ENCODE data around the gene KCNAB2.

KCNAB2 gene

DNA sequence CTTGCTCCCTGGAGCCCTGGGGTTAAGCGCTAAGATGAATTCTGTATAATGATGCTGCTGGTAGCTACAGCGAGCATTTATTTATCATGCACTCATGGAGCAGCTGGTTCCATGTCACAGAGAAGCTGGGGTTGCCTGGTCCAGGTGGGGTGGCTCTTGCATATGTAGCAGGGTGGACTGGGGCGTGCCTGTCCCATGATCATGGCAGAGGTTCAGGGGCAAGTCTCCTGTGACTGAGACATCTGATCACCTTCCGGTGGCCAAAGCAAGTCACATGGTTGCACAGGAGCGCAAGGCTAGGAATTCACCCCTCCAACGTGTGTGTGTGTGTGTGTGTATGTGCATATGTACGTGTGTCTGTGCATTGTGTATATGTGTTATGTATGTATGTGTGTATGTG is 15.6 kb upstream of the KCNAB2 start:
- Histone ChIP-seq H3K27me3 (ENCODE audit: control insufficient read depth, low read length) (peaks cover 29% of the 10 kb centered on the region), H3K9me3 (ENCODE audit: control insufficient read depth, insufficient read depth, low read length) (no peaks in the 10 kb centered on the region), H3K36me3 (ENCODE audit: control insufficient read depth, low read length) (no peaks in the 10 kb centered on the region), H3K4me2 (ENCODE audit: low read length) (no peak overlapping the region), H3K79me2 (ENCODE audit: control insufficient read depth, low read length) (no peaks in the 10 kb centered on the region), H3K4me3 (ENCODE audit: low read length) (no peak overlapping the region), H3K9me2 (replicated peaks; ENCODE audit: control insufficient read depth, low read length) (no peaks in the 10 kb centered on the region), H4K20me1 (ENCODE audit: control insufficient read depth, insufficient read depth, low read depth, low read length) (peaks cover 9% of the 10 kb centered on the region), H3K4me1 (ENCODE audit: control insufficient read depth, low read length) (peaks cover 38% of the 10 kb centered on the region), H3F3A (ENCODE audit: control insufficient read depth, insufficient read depth) (no peaks in the 10 kb centered on the region), H3K27ac (ENCODE audit: low read depth, low read length) (no peak overlapping the region)
- TF ChIP-seq, protein P1, sequence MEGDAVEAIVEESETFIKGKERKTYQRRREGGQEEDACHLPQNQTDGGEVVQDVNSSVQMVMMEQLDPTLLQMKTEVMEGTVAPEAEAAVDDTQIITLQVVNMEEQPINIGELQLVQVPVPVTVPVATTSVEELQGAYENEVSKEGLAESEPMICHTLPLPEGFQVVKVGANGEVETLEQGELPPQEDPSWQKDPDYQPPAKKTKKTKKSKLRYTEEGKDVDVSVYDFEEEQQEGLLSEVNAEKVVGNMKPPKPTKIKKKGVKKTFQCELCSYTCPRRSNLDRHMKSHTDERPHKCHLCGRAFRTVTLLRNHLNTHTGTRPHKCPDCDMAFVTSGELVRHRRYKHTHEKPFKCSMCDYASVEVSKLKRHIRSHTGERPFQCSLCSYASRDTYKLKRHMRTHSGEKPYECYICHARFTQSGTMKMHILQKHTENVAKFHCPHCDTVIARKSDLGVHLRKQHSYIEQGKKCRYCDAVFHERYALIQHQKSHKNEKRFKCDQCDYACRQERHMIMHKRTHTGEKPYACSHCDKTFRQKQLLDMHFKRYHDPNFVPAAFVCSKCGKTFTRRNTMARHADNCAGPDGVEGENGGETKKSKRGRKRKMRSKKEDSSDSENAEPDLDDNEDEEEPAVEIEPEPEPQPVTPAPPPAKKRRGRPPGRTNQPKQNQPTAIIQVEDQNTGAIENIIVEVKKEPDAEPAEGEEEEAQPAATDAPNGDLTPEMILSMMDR (IDR thresholded peaks at IDR 0.05; ENCODE audit: low read depth, low read length, poor library complexity, severe bottlenecking) = no peak
- no peak for TF ChIP-seq EZH2phosphoT487 (IDR thresholded peaks at IDR 0.05; ENCODE audit: borderline replicate concordance, low read length)

DNA sequence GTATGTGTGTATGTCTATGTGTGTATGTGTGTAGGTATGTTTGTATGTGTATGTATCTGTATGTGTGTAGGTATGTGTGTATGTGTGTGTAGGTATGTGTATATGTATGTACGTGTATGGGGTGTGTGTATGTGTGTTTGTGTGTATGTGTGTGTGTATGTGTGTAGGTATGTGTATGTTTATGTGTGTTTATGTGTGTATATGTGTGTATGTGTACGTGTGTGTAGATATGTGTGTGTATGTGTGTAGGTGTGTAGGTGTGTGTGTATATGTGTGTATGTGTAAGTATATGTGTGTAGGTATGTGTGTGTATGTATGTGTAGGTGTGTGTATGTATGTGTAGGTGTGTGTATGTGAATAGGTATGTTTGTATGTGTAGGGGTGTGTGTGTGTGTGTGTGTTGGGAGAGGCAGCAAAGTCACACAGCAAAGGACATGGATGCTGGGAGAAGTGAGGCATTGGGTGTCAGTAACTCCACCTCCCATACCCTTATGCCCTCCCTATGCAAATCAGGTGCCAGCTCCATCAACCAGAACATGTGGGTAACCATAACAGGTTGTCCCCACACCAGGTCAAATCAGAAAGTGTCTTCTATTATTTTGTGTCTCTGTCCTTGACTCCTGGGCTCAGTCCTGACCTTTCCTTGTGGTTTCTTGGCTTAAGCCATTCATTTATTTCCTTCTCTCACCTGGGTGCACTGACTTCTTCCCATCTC is 15.0 kb upstream of the KCNAB2 start:
- Histone ChIP-seq H3K9me3 (ENCODE audit: control insufficient read depth, insufficient read depth, low read length) (no peaks in the 10 kb centered on the region), H3K27ac (ENCODE audit: low read depth, low read length) (no peak overlapping the region), H4K20me1 (ENCODE audit: control insufficient read depth, insufficient read depth, low read depth, low read length) (peaks cover 9% of the 10 kb centered on the region), H3F3A (ENCODE audit: control insufficient read depth, insufficient read depth) (no peaks in the 10 kb centered on the region), H3K79me2 (ENCODE audit: control insufficient read depth, low read length) (no peaks in the 10 kb centered on the region), H3K4me3 (ENCODE audit: low read length) (no peak overlapping the region), H3K27me3 (ENCODE audit: control insufficient read depth, low read length) (peaks cover 23% of the 10 kb centered on the region), H3K9me2 (replicated peaks; ENCODE audit: control insufficient read depth, low read length) (no peaks in the 10 kb centered on the region), H3K36me3 (ENCODE audit: control insufficient read depth, low read length) (no peaks in the 10 kb centered on the region), H3K4me1 (ENCODE audit: control insufficient read depth, low read length) (peaks cover 33% of the 10 kb centered on the region), H3K4me2 (ENCODE audit: low read length) (no peak overlapping the region)
- TF ChIP-seq, protein P1 (IDR thresholded peaks at IDR 0.05; ENCODE audit: low read depth, low read length, poor library complexity, severe bottlenecking) = no peak
- no peak for TF ChIP-seq EZH2phosphoT487 (IDR thresholded peaks at IDR 0.05; ENCODE audit: borderline replicate concordance, low read length)

DNA sequence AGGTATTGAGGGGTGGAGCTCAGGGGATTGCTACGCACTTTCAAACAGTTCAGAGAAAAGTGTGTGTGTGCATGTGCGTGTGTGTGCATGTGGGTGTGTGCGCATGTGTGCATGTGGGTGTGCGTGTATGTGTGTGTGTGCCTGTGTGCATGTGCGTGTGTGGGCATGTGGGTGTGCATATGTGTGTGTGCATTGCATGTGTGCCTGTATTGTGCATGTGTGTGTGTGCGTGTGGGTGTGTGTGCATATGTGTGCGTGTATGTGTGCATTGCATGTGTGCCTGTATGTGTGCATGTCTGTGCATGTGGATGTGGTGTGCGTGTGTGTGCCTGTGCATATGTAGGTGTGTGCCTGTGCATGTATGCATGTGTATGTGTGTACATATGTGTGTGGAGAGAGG is 12.6 kb upstream of the KCNAB2 start:
- peaks cover 19% of the 10 kb centered on the region for H3K4me1 ChIP-seq (ENCODE audit: control insufficient read depth, low read length)
- no peak overlapping the region for H3K4me3 ChIP-seq (ENCODE audit: low read length)
- no peaks in the 10 kb centered on the region for H3F3A ChIP-seq (ENCODE audit: control insufficient read depth, insufficient read depth)
- H4K20me1 ChIP-seq (ENCODE audit: control insufficient read depth, insufficient read depth, low read depth, low read length) = peaks cover 9% of the 10 kb centered on the region
- no peaks in the 10 kb centered on the region for H3K9me3 ChIP-seq (ENCODE audit: control insufficient read depth, insufficient read depth, low read length)
- H3K27ac ChIP-seq (ENCODE audit: low read depth, low read length) = no peak overlapping the region
- TF ChIP-seq EZH2phosphoT487 (IDR thresholded peaks at IDR 0.05; ENCODE audit: borderline replicate concordance, low read length) = no peak
- TF ChIP-seq, protein P1 (IDR thresholded peaks at IDR 0.05; ENCODE audit: low read depth, low read length, poor library complexity, severe bottlenecking) = no peak
- H3K79me2 ChIP-seq (ENCODE audit: control insufficient read depth, low read length) = no peaks in the 10 kb centered on the region
- no peaks in the 10 kb centered on the region for H3K27me3 ChIP-seq (ENCODE audit: control insufficient read depth, low read length)
- no peak overlapping the region for H3K4me2 ChIP-seq (ENCODE audit: low read length)
- no peaks in the 10 kb centered on the region for H3K9me2 ChIP-seq (replicated peaks; ENCODE audit: control insufficient read depth, low read length)
- H3K36me3 ChIP-seq (ENCODE audit: control insufficient read depth, low read length) = no peaks in the 10 kb centered on the region
